Measurements from ENCODE around the gene GABRB1. TPM values are rescaled to one million over a fixed set of nuclear protein-coding genes. Genes with fewer than 3 reads are reported as not detected.

The GABRB1 gene
- total RNA-seq, 2 experiments from 2014 or later, result not detected

- Mint-ChIP-seq H3K36me3 (ENCODE audit: low read depth) (no peaks in the 10 kb centered on the region), H3K9me3 (ENCODE audit: low read depth) (no peaks in the 10 kb centered on the region), H3K4me3 (no peak overlapping the region), H3K4me1 (peaks cover 3% of the 10 kb centered on the region), H3K27ac (no peak overlapping the region), H3K27me3 (peaks cover 4% of the 10 kb centered on the region)
- intact Hi-C loops (cut with DNase I, micrococcal nuclease), result no loop called here
- no peak for DNase-seq
- CTCF ChIA-PET, result no interaction called here
- ATAC-seq, result no peak
- POLR2A ChIA-PET, result no interaction called here
These were observed 44.6 kb downstream of the GABRB1 start for GRCh38 chr4:47075919-47076318.

- Mint-ChIP-seq H3K27me3 (no peaks in the 10 kb centered on the region), H3K4me3 (no peak overlapping the region), H3K36me3 (ENCODE audit: low read depth) (no peaks in the 10 kb centered on the region), H3K27ac (no peak overlapping the region), H3K9me3 (ENCODE audit: low read depth) (no peaks in the 10 kb centered on the region), H3K4me1 (no peaks in the 10 kb centered on the region)
- POLR2A ChIA-PET, result no interaction called here
- DNase-seq (no peak), ATAC-seq (no peak)
- CTCF ChIA-PET, result interaction anchor here (0.6 to 1.1 kb wide), 2 partner anchors 39 to 1525 kb away, joined by 3 read pairs; no protein-coding TSS in a partner anchor
- intact Hi-C loops (cut with DNase I, micrococcal nuclease), result no loop called here
These were observed 52.7 kb downstream of the GABRB1 start for GRCh38 chr4:47084111-47084510.

- ChIA-PET POLR2A (no interaction called here), CTCF (interaction anchor here (0.6 kb wide), 1 partner anchor 1524 kb away, joined by 3 read pairs; no protein-coding TSS in a partner anchor)
- no peaks in the 10 kb centered on the region for H3K27me3 Mint-ChIP-seq
- intact Hi-C loops (cut with DNase I, micrococcal nuclease), result no loop called here
- no peak overlapping the region for H3K27ac Mint-ChIP-seq
- no peaks in the 10 kb centered on the region for H3K36me3 Mint-ChIP-seq (ENCODE audit: low read depth)
- H3K4me3 Mint-ChIP-seq, result no peak overlapping the region
- H3K9me3 Mint-ChIP-seq (ENCODE audit: low read depth), result no peaks in the 10 kb centered on the region
- no peak for ATAC-seq
- no peaks in the 10 kb centered on the region for H3K4me1 Mint-ChIP-seq
- no peak for DNase-seq
These were observed 53.4 kb downstream of the GABRB1 start for GRCh38 chr4:47084795-47085194.

GRCh38 chr4:47088298-47088697 lies 56.9 kb downstream of the GABRB1 start:
- ATAC-seq (no peak), DNase-seq (no peak)
- Mint-ChIP-seq H3K36me3 (ENCODE audit: low read depth) (no peaks in the 10 kb centered on the region), H3K4me1 (no peaks in the 10 kb centered on the region), H3K9me3 (ENCODE audit: low read depth) (no peaks in the 10 kb centered on the region), H3K27ac (no peak overlapping the region), H3K27me3 (peaks cover 3% of the 10 kb centered on the region), H3K4me3 (no peak overlapping the region)
- CTCF ChIA-PET, result no interaction called here
- intact Hi-C loops (cut with DNase I, micrococcal nuclease), result no loop called here
- POLR2A ChIA-PET, result no interaction called here

- H3K36me3 Mint-ChIP-seq (ENCODE audit: low read depth), result no peaks in the 10 kb centered on the region
- intact Hi-C loops (cut with DNase I, micrococcal nuclease), result no loop called here
- H3K9me3 Mint-ChIP-seq (ENCODE audit: low read depth), result no peaks in the 10 kb centered on the region
- DNase-seq, result no peak
- no peak for ATAC-seq
- H3K4me1 Mint-ChIP-seq, result no peaks in the 10 kb centered on the region
- CTCF ChIA-PET, result no interaction called here
- H3K27ac Mint-ChIP-seq, result no peak overlapping the region
- POLR2A ChIA-PET, result no interaction called here
- H3K4me3 Mint-ChIP-seq, result no peak overlapping the region
- peaks cover 3% of the 10 kb centered on the region for H3K27me3 Mint-ChIP-seq
These were observed 64.5 kb downstream of the GABRB1 start for GRCh38 chr4:47095884-47096283.

GRCh38 chr4:47101453-47101852 lies 70.1 kb downstream of the GABRB1 start:
- H3K9me3 Mint-ChIP-seq (ENCODE audit: low read depth), result no peaks in the 10 kb centered on the region
- H3K27ac Mint-ChIP-seq, result no peak overlapping the region
- no peak overlapping the region for H3K4me3 Mint-ChIP-seq
- CTCF ChIA-PET, result no interaction called here
- DNase-seq, result no peak
- no peaks in the 10 kb centered on the region for H3K36me3 Mint-ChIP-seq (ENCODE audit: low read depth)
- no peaks in the 10 kb centered on the region for H3K4me1 Mint-ChIP-seq
- ATAC-seq, result no peak
- H3K27me3 Mint-ChIP-seq, result peaks cover 5% of the 10 kb centered on the region
- POLR2A ChIA-PET, result no interaction called here
- intact Hi-C loops (cut with DNase I, micrococcal nuclease), result no loop called here

GRCh38 chr4:47104986-47105385 lies 73.6 kb downstream of the GABRB1 start:
- no peak for ATAC-seq
- no peaks in the 10 kb centered on the region for H3K4me1 Mint-ChIP-seq

GRCh38 chr4:47106561-47106960 lies 75.2 kb downstream of the GABRB1 start:
- POLR2A ChIA-PET, result no interaction called here
- peaks cover 13% of the 10 kb centered on the region for H3K27me3 Mint-ChIP-seq

More at GRCh38 chr4:47104986-47105385, 73.6 kb downstream of the GABRB1 start:
- ChIA-PET CTCF (no interaction called here), POLR2A (no interaction called here)
- peaks cover 13% of the 10 kb centered on the region for H3K27me3 Mint-ChIP-seq
- no peak overlapping the region for H3K27ac Mint-ChIP-seq
- H3K4me3 Mint-ChIP-seq, result no peak overlapping the region
- no peaks in the 10 kb centered on the region for H3K9me3 Mint-ChIP-seq (ENCODE audit: low read depth)
- no peaks in the 10 kb centered on the region for H3K36me3 Mint-ChIP-seq (ENCODE audit: low read depth)
- no peak for DNase-seq
- intact Hi-C loops (cut with DNase I, micrococcal nuclease), result no loop called here

GRCh38 chr4:47109379-47109778 lies 78.0 kb downstream of the GABRB1 start:
- Mint-ChIP-seq H3K27ac (no peak overlapping the region), H3K4me1 (no peaks in the 10 kb centered on the region), H3K4me3 (no peak overlapping the region), H3K27me3 (peaks cover 14% of the 10 kb centered on the region), H3K36me3 (ENCODE audit: low read depth) (no peaks in the 10 kb centered on the region), H3K9me3 (ENCODE audit: low read depth) (no peaks in the 10 kb centered on the region)
- no peak for DNase-seq
- ATAC-seq, result no peak
- intact Hi-C loops (cut with DNase I, micrococcal nuclease), result no loop called here
- POLR2A ChIA-PET, result no interaction called here
- CTCF ChIA-PET, result interaction anchor here (0.9 to 2.5 kb wide), 3 partner anchors 10 to 26 kb away, joined by 3 to 9 read pairs (median 4); no protein-coding TSS in a partner anchor

More at GRCh38 chr4:47106561-47106960, 75.2 kb downstream of the GABRB1 start:
- Mint-ChIP-seq H3K36me3 (ENCODE audit: low read depth) (no peaks in the 10 kb centered on the region), H3K4me3 (no peak overlapping the region), H3K4me1 (no peaks in the 10 kb centered on the region), H3K27ac (no peak overlapping the region), H3K9me3 (ENCODE audit: low read depth) (no peaks in the 10 kb centered on the region)
- intact Hi-C loops (cut with DNase I, micrococcal nuclease), result no loop called here
- no peak for DNase-seq
- ATAC-seq, result no peak
- CTCF ChIA-PET, result interaction anchor here (0.6 kb wide), 1 partner anchor 1423 kb away, joined by 3 read pairs; no protein-coding TSS in a partner anchor

GRCh38 chr4:47110546-47111132 lies 79.3 kb downstream of the GABRB1 start:
- ATAC-seq (no peak), DNase-seq (no peak)
- Mint-ChIP-seq H3K4me1 (no peaks in the 10 kb centered on the region), H3K27me3 (peaks cover 10% of the 10 kb centered on the region), H3K36me3 (ENCODE audit: low read depth) (no peaks in the 10 kb centered on the region), H3K27ac (no peak overlapping the region), H3K4me3 (no peak overlapping the region), H3K9me3 (ENCODE audit: low read depth) (no peaks in the 10 kb centered on the region)
- CTCF ChIA-PET, result interaction anchor here (2.5 kb wide), 1 partner anchor 12 kb away, joined by 9 read pairs; no protein-coding TSS in a partner anchor
- intact Hi-C loops (cut with DNase I, micrococcal nuclease), result no loop called here
- POLR2A ChIA-PET, result no interaction called here

- ATAC-seq, result no peak
These were observed 87.0 kb downstream of the GABRB1 start for GRCh38 chr4:47118192-47118929.

GRCh38 chr4:47120783-47121182 lies 89.4 kb downstream of the GABRB1 start:
- no peaks in the 10 kb centered on the region for H3K36me3 Mint-ChIP-seq (ENCODE audit: low read depth)
- H3K27me3 Mint-ChIP-seq, result peaks cover 4% of the 10 kb centered on the region
- ChIA-PET CTCF (interaction anchor here (0.5 to 0.8 kb wide), 4 partner anchors 13 to 265 kb away, joined by 3 to 5 read pairs (median 3); no protein-coding TSS in a partner anchor), POLR2A (no interaction called here)
- H3K4me3 Mint-ChIP-seq, result no peak overlapping the region
- ATAC-seq (no peak), DNase-seq (no peak)
- no peaks in the 10 kb centered on the region for H3K4me1 Mint-ChIP-seq
- H3K9me3 Mint-ChIP-seq (ENCODE audit: low read depth), result no peaks in the 10 kb centered on the region
- intact Hi-C loops (cut with DNase I, micrococcal nuclease), result loop anchor here in 1 of 2 experiments (5.0 kb wide), 1 partner anchor 262 kb away; no protein-coding TSS in a partner anchor
- H3K27ac Mint-ChIP-seq, result no peak overlapping the region

More at GRCh38 chr4:47118192-47118929, 87.0 kb downstream of the GABRB1 start:
- Mint-ChIP-seq H3K9me3 (ENCODE audit: low read depth) (no peaks in the 10 kb centered on the region), H3K36me3 (ENCODE audit: low read depth) (no peaks in the 10 kb centered on the region), H3K4me1 (no peaks in the 10 kb centered on the region), H3K4me3 (no peak overlapping the region), H3K27me3 (peaks cover 2% of the 10 kb centered on the region), H3K27ac (no peak overlapping the region)
- CTCF ChIA-PET, result interaction anchor here (0.6 kb wide), 1 partner anchor 49 kb away, joined by 3 read pairs; no protein-coding TSS in a partner anchor
- DNase-seq, result no peak
- intact Hi-C loops (cut with DNase I, micrococcal nuclease), result no loop called here
- POLR2A ChIA-PET, result no interaction called here

All from activated CD4-positive, alpha-beta T cell treated with anti-CD3 and anti-CD28 coated beads for 36 hours (primary cell).